ENCODE data around the gene GEN1. TPM values are rescaled to one million over a fixed set of nuclear protein-coding genes. Genes with fewer than 3 reads are reported as not detected.
A peak's percentile ranks its signal among the peaks of the same experiment; 100 is the strongest.

The GEN1 gene
- total RNA-seq, 1 experiment from 2014 or later, result 251 TPM

DNA sequence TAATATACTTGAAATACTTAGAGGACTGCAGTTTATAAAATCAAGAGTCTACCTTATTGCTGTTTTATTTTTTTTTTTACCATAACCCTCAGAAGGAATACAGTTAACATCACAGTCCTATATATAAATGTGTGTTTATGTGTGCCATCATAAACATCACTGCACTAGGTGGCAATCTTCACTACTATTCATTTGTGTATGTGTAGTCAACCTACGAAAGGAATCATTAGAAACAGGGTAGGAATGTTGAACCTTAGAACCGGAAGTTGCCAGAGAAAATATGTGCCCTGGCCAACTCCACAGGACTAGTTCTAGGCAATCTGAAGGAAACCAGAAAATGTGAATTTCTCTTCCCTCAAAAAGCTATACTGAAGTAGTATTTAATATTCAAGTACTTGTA is 3.4 kb downstream of the GEN1 start:
- no peak overlapping the region for H3K9ac ChIP-seq (ENCODE audit: low read length)
- H3K36me3 ChIP-seq (ENCODE audit: insufficient read depth, low read length), result peaks cover 60% of the 10 kb centered on the region
- H3K79me2 ChIP-seq (ENCODE audit: low read length), result peaks cover 80% of the 10 kb centered on the region
- H3K4me3 ChIP-seq (ENCODE audit: low read length), result no peak overlapping the region
- peak overlapping the region; percentile 92 for H3K4me2 ChIP-seq (ENCODE audit: low read depth, low read length, poor library complexity, severe bottlenecking)
- peaks cover 44% of the 10 kb centered on the region for H3K4me1 ChIP-seq (ENCODE audit: low read length)
- H3K9me2 ChIP-seq (replicated peaks; ENCODE audit: insufficient read depth, low read length), result no peaks in the 10 kb centered on the region
- peak overlapping the region; percentile 26; the same call in 1 of the 2 replicates for H3K27ac ChIP-seq (ENCODE audit: low read length)
- no peaks in the 10 kb centered on the region for H3K27me3 ChIP-seq (ENCODE audit: low read length)
- H3K9me3 ChIP-seq (ENCODE audit: low read length), result no peaks in the 10 kb centered on the region
- DNase-seq, result no peak
- peaks cover 40% of the 10 kb centered on the region for H4K20me1 ChIP-seq (ENCODE audit: insufficient read depth, low read depth, low read length)
- H2AFZ ChIP-seq (ENCODE audit: low read length), result no peak overlapping the region

DNA sequence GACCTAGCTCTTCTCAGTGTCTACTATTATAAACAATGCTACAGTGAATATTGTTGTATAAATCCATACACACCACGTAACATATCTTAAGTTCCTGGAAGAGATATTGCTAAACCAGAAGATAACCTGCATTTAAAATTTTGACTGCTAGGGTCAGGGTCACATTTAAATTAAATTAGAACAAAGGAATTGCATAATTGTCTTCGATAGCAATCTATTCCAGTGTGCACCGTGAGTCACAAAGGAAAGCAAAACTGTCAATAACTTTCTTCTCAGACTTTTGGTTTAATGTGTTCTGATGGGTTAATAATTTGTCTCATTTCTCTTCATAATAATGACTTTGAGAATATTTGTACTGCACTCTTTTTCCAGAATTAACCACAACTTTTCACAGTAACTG is 4.2 kb downstream of the GEN1 start:
- Histone ChIP-seq H3K9ac (ENCODE audit: low read length) (no peak overlapping the region), H3K27me3 (ENCODE audit: low read length) (no peaks in the 10 kb centered on the region), H3K79me2 (ENCODE audit: low read length) (peaks cover 88% of the 10 kb centered on the region), H3K4me2 (ENCODE audit: low read depth, low read length, poor library complexity, severe bottlenecking) (peak overlapping the region; percentile 92), H3K27ac (ENCODE audit: low read length) (no peak overlapping the region), H3K9me3 (ENCODE audit: low read length) (no peaks in the 10 kb centered on the region), H3K4me3 (ENCODE audit: low read length) (no peak overlapping the region), H4K20me1 (ENCODE audit: insufficient read depth, low read depth, low read length) (peaks cover 40% of the 10 kb centered on the region), H3K9me2 (replicated peaks; ENCODE audit: insufficient read depth, low read length) (no peaks in the 10 kb centered on the region), H2AFZ (ENCODE audit: low read length) (no peak overlapping the region), H3K36me3 (ENCODE audit: insufficient read depth, low read length) (peaks cover 68% of the 10 kb centered on the region), H3K4me1 (ENCODE audit: low read length) (peaks cover 38% of the 10 kb centered on the region)
- DNase-seq, result no peak

- no peaks in the 10 kb centered on the region for H3K9me3 ChIP-seq (ENCODE audit: low read length)
- no peak overlapping the region for H3K4me3 ChIP-seq (ENCODE audit: low read length)
- no peaks in the 10 kb centered on the region for H3K27me3 ChIP-seq (ENCODE audit: low read length)
- H3K27ac ChIP-seq (ENCODE audit: low read length), result no peak overlapping the region
- DNase-seq, result no peak
- H4K20me1 ChIP-seq (ENCODE audit: insufficient read depth, low read depth, low read length), result peaks cover 33% of the 10 kb centered on the region
- H3K9me2 ChIP-seq (replicated peaks; ENCODE audit: insufficient read depth, low read length), result no peaks in the 10 kb centered on the region
- no peak overlapping the region for H3K4me2 ChIP-seq (ENCODE audit: low read depth, low read length, poor library complexity, severe bottlenecking)
- H2AFZ ChIP-seq (ENCODE audit: low read length), result no peak overlapping the region
- no peak overlapping the region for H3K9ac ChIP-seq (ENCODE audit: low read length)
- peaks cover 87% of the 10 kb centered on the region for H3K79me2 ChIP-seq (ENCODE audit: low read length)
- H3K36me3 ChIP-seq (ENCODE audit: insufficient read depth, low read length), result peaks cover 79% of the 10 kb centered on the region
- peaks cover 37% of the 10 kb centered on the region for H3K4me1 ChIP-seq (ENCODE audit: low read length)
Observed at GRCh38 chr2:17759805-17760204, 5.9 kb downstream of the GEN1 start.

- peaks cover 68% of the 10 kb centered on the region for H3K79me2 ChIP-seq (ENCODE audit: low read length)
- no peaks in the 10 kb centered on the region for H3K9me2 ChIP-seq (replicated peaks; ENCODE audit: insufficient read depth, low read length)
- H3K9ac ChIP-seq (ENCODE audit: low read length), result no peak overlapping the region
- H3K36me3 ChIP-seq (ENCODE audit: insufficient read depth, low read length), result peaks cover 79% of the 10 kb centered on the region
- no peak overlapping the region for H3K27ac ChIP-seq (ENCODE audit: low read length)
- no peaks in the 10 kb centered on the region for H3K9me3 ChIP-seq (ENCODE audit: low read length)
- DNase-seq, result no peak
- H3K27me3 ChIP-seq (ENCODE audit: low read length), result no peaks in the 10 kb centered on the region
- H2AFZ ChIP-seq (ENCODE audit: low read length), result no peak overlapping the region
- no peak overlapping the region for H3K4me3 ChIP-seq (ENCODE audit: low read length)
- H3K4me1 ChIP-seq (ENCODE audit: low read length), result peaks cover 11% of the 10 kb centered on the region
- 0 out of 2 replicates have a peak, but pooled peaks cover 12% of the 10 kb centered on the region for H4K20me1 ChIP-seq (ENCODE audit: insufficient read depth, low read depth, low read length)
- H3K4me2 ChIP-seq (ENCODE audit: low read depth, low read length, poor library complexity, severe bottlenecking), result no peak overlapping the region
Observed at GRCh38 chr2:17762451-17762850, 8.5 kb downstream of the GEN1 start.

DNA sequence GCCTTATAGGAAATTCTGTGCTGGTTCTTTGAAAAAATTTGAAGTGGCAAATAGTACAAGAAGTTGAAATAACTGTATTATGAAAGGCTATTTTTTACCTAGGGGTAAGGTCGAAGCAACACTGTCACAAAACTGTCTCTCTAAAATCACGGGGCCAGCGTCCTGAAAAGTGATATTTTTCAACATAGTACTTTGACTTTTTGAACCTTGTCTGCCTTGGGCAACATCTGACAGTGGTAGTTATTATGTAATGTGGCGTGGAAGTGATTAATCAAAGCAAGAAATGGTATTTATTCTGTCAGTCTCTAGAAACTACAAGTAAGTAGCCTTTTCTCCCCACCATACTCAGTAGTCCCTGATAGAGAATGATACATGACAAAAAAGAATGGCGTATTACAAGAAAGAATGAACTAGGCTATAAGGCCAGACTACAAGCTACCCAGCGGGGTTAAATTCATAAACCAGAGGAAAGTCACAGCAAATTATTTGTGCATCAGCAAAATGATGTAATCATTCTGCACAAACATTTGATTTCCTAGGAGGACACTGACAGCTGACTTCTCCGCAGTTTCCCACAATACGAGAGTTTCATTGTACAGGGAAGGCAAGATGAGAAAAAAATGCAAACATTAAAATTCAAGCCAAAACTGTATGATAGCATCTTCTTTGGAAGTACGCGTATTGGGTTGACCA is 9.8 kb downstream of the GEN1 start:
- H2AFZ ChIP-seq (ENCODE audit: low read length), result no peak overlapping the region
- no peak overlapping the region for H3K9ac ChIP-seq (ENCODE audit: low read length)
- peaks cover 80% of the 10 kb centered on the region for H3K36me3 ChIP-seq (ENCODE audit: insufficient read depth, low read length)
- H3K9me2 ChIP-seq (replicated peaks; ENCODE audit: insufficient read depth, low read length), result no peaks in the 10 kb centered on the region
- H3K4me3 ChIP-seq (ENCODE audit: low read length), result no peak overlapping the region
- no peak for DNase-seq
- no peak overlapping the region for H3K4me2 ChIP-seq (ENCODE audit: low read depth, low read length, poor library complexity, severe bottlenecking)
- H3K4me1 ChIP-seq (ENCODE audit: low read length), result no peaks in the 10 kb centered on the region
- H3K79me2 ChIP-seq (ENCODE audit: low read length), result peaks cover 65% of the 10 kb centered on the region
- H4K20me1 ChIP-seq (ENCODE audit: insufficient read depth, low read depth, low read length), result 0 out of 2 replicates have a peak, but pooled peaks cover 4% of the 10 kb centered on the region
- H3K9me3 ChIP-seq (ENCODE audit: low read length), result no peaks in the 10 kb centered on the region
- H3K27me3 ChIP-seq (ENCODE audit: low read length), result no peaks in the 10 kb centered on the region
- H3K27ac ChIP-seq (ENCODE audit: low read length), result no peak overlapping the region

DNA sequence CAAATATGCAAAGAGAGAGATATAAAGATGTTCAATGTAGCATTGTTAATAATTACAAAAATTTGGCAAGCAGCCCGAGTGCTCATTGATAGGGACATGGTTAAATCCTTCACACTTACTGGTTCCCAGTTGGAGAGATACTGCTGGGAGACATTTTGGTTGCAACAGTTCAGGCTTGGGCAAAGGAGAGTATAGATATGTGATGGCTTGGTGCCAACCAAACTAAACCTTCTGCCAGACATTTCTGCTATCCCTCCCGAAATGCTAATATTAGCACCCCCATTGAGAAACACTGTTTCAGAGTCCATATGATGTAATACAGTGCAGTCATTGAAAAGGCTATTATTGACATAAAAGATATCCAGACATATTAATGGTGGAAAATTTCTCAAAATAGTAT is 11.5 kb downstream of the GEN1 start:
- Histone ChIP-seq H4K20me1 (ENCODE audit: insufficient read depth, low read depth, low read length) (no peaks in the 10 kb centered on the region), H2AFZ (ENCODE audit: low read length) (no peak overlapping the region), H3K4me2 (ENCODE audit: low read depth, low read length, poor library complexity, severe bottlenecking) (no peak overlapping the region), H3K4me3 (ENCODE audit: low read length) (no peak overlapping the region), H3K9me3 (ENCODE audit: low read length) (no peaks in the 10 kb centered on the region), H3K4me1 (ENCODE audit: low read length) (no peaks in the 10 kb centered on the region), H3K36me3 (ENCODE audit: insufficient read depth, low read length) (peaks cover 74% of the 10 kb centered on the region), H3K79me2 (ENCODE audit: low read length) (peaks cover 54% of the 10 kb centered on the region), H3K27ac (ENCODE audit: low read length) (no peak overlapping the region), H3K9ac (ENCODE audit: low read length) (no peak overlapping the region), H3K27me3 (ENCODE audit: low read length) (no peaks in the 10 kb centered on the region), H3K9me2 (replicated peaks; ENCODE audit: insufficient read depth, low read length) (no peaks in the 10 kb centered on the region)
- DNase-seq, result no peak

DNA sequence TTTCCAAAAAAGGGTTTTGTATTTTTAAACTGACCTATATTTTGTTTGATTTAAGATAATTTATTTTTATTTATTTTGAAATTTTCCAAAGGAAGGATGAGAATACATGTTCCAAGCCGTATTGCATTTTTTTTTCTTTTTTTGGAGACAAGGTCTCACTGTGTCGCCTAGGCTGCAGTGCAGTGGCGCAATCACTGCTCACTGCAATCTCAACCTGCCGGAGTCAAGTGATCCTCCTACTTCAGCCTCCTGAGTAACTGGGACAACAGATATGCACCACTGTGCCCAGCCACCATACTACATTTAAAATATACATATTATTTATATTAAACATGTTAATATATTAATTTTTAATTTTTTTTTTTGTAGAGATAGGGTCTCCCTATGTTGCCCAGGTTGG is 15.0 kb downstream of the GEN1 start:
- DNase-seq, result no peak
- Histone ChIP-seq H3K9me3 (ENCODE audit: low read length) (no peaks in the 10 kb centered on the region), H4K20me1 (ENCODE audit: insufficient read depth, low read depth, low read length) (no peaks in the 10 kb centered on the region), H2AFZ (ENCODE audit: low read length) (no peak overlapping the region), H3K4me2 (ENCODE audit: low read depth, low read length, poor library complexity, severe bottlenecking) (no peak overlapping the region), H3K36me3 (ENCODE audit: insufficient read depth, low read length) (peaks cover 78% of the 10 kb centered on the region), H3K9ac (ENCODE audit: low read length) (no peak overlapping the region), H3K79me2 (ENCODE audit: low read length) (peaks cover 26% of the 10 kb centered on the region), H3K27me3 (ENCODE audit: low read length) (no peaks in the 10 kb centered on the region), H3K4me3 (ENCODE audit: low read length) (no peak overlapping the region), H3K27ac (ENCODE audit: low read length) (no peak overlapping the region), H3K4me1 (ENCODE audit: low read length) (no peaks in the 10 kb centered on the region), H3K9me2 (replicated peaks; ENCODE audit: insufficient read depth, low read length) (no peaks in the 10 kb centered on the region)

- no peak overlapping the region for H3K4me3 ChIP-seq (ENCODE audit: low read length)
- no peaks in the 10 kb centered on the region for H3K9me3 ChIP-seq (ENCODE audit: low read length)
- H3K9ac ChIP-seq (ENCODE audit: low read length), result no peak overlapping the region
- no peaks in the 10 kb centered on the region for H4K20me1 ChIP-seq (ENCODE audit: insufficient read depth, low read depth, low read length)
- H3K79me2 ChIP-seq (ENCODE audit: low read length), result peaks cover 15% of the 10 kb centered on the region; the same call in 1 of the 2 replicates
- H2AFZ ChIP-seq (ENCODE audit: low read length), result no peak overlapping the region
- no peaks in the 10 kb centered on the region for H3K9me2 ChIP-seq (replicated peaks; ENCODE audit: insufficient read depth, low read length)
- H3K4me1 ChIP-seq (ENCODE audit: low read length), result no peaks in the 10 kb centered on the region
- no peak overlapping the region for H3K4me2 ChIP-seq (ENCODE audit: low read depth, low read length, poor library complexity, severe bottlenecking)
- peaks cover 83% of the 10 kb centered on the region for H3K36me3 ChIP-seq (ENCODE audit: insufficient read depth, low read length)
- no peaks in the 10 kb centered on the region for H3K27me3 ChIP-seq (ENCODE audit: low read length)
- no peak for DNase-seq
- no peak overlapping the region for H3K27ac ChIP-seq (ENCODE audit: low read length)
Observed at GRCh38 chr2:17771956-17772355, 18.0 kb downstream of the GEN1 start.
